Mucosa of stomach (tissue), 1 donor: ENCODE results near the gene IL18RAP.

Experiments used
- H3K27me3 ChIP-seq: one replicate; pipeline ENCODE4 v1.7.0; 2013; ENCODE audit warnings: mild to moderate bottlenecking, low read length; ENCODE audit not compliant: control insufficient read depth, insufficient read depth
- H3K36me3 ChIP-seq: one replicate; pipeline ENCODE4 v1.7.0; 2013; ENCODE audit warnings: low read length; ENCODE audit not compliant: control insufficient read depth, insufficient read depth
- H3K4me1 ChIP-seq: one replicate; pipeline ENCODE4 v1.7.0; 2013; ENCODE audit warnings: mild to moderate bottlenecking, low read length; ENCODE audit not compliant: control insufficient read depth, insufficient read depth
- H3K4me3 ChIP-seq: one replicate; pipeline ENCODE4 v1.7.0; 2013; ENCODE audit warnings: low read length
- H3K9ac ChIP-seq: one replicate; pipeline ENCODE4 v1.7.0; 2013; ENCODE audit warnings: mild to moderate bottlenecking, low read length, moderate library complexity
- H3K9me3 ChIP-seq: one replicate; pipeline ENCODE4 v1.7.0; 2013; ENCODE audit warnings: mild to moderate bottlenecking, low read length, moderate library complexity; ENCODE audit not compliant: control insufficient read depth
- donor health status: Pancreatic carcinoma.

The IL18RAP gene

GRCh38 chr2:102397209-102397608, 25.8 kb upstream of the IL18RAP start:
- Histone ChIP-seq H3K36me3 (no peaks in the 10 kb centered on the region), H3K9me3 (no peaks in the 10 kb centered on the region), H3K4me3 (no peak overlapping the region), H3K27me3 (no peaks in the 10 kb centered on the region), H3K9ac (no peak overlapping the region), H3K4me1 (peaks cover 5% of the 10 kb centered on the region)

- peaks cover 5% of the 10 kb centered on the region for H3K4me1 ChIP-seq
- no peak overlapping the region for H3K4me3 ChIP-seq
- no peaks in the 10 kb centered on the region for H3K36me3 ChIP-seq
- no peaks in the 10 kb centered on the region for H3K27me3 ChIP-seq
- no peak overlapping the region for H3K9ac ChIP-seq
- no peaks in the 10 kb centered on the region for H3K9me3 ChIP-seq
These were observed 23.3 kb upstream of the IL18RAP start for GRCh38 chr2:102399499-102400141.

GRCh38 chr2:102401456-102401855, 21.5 kb upstream of the IL18RAP start:
- Histone ChIP-seq H3K27me3 (no peaks in the 10 kb centered on the region), H3K36me3 (no peaks in the 10 kb centered on the region), H3K9ac (no peak overlapping the region), H3K4me1 (peaks cover 5% of the 10 kb centered on the region), H3K4me3 (no peak overlapping the region), H3K9me3 (no peaks in the 10 kb centered on the region)

- H3K27me3 ChIP-seq, result no peaks in the 10 kb centered on the region
- no peak overlapping the region for H3K4me3 ChIP-seq
- H3K9me3 ChIP-seq, result no peaks in the 10 kb centered on the region
- no peak overlapping the region for H3K9ac ChIP-seq
- H3K4me1 ChIP-seq, result peaks cover 5% of the 10 kb centered on the region
- H3K36me3 ChIP-seq, result no peaks in the 10 kb centered on the region
These were observed 21.1 kb upstream of the IL18RAP start for GRCh38 chr2:102401865-102402264.

- no peaks in the 10 kb centered on the region for H3K4me1 ChIP-seq
- no peak overlapping the region for H3K9ac ChIP-seq
- no peaks in the 10 kb centered on the region for H3K9me3 ChIP-seq
- H3K27me3 ChIP-seq, result no peaks in the 10 kb centered on the region
- no peaks in the 10 kb centered on the region for H3K36me3 ChIP-seq
- no peak overlapping the region for H3K4me3 ChIP-seq
These were observed 12.0 kb upstream of the IL18RAP start for GRCh38 chr2:102410952-102411351.

GRCh38 chr2:102412199-102412598, 10.8 kb upstream of the IL18RAP start:
- Histone ChIP-seq H3K4me3 (no peak overlapping the region), H3K4me1 (no peaks in the 10 kb centered on the region), H3K9ac (no peak overlapping the region), H3K36me3 (no peaks in the 10 kb centered on the region), H3K9me3 (no peaks in the 10 kb centered on the region), H3K27me3 (no peaks in the 10 kb centered on the region)

- no peaks in the 10 kb centered on the region for H3K4me1 ChIP-seq
- no peak overlapping the region for H3K9ac ChIP-seq
- no peak overlapping the region for H3K4me3 ChIP-seq
- no peaks in the 10 kb centered on the region for H3K27me3 ChIP-seq
- no peaks in the 10 kb centered on the region for H3K9me3 ChIP-seq
- H3K36me3 ChIP-seq, result no peaks in the 10 kb centered on the region
These were observed 5.0 kb upstream of the IL18RAP start for GRCh38 chr2:102417946-102418345.

GRCh38 chr2:102418421-102418961, 4.5 kb upstream of the IL18RAP start:
- no peaks in the 10 kb centered on the region for H3K36me3 ChIP-seq
- no peaks in the 10 kb centered on the region for H3K9me3 ChIP-seq
- no peak overlapping the region for H3K9ac ChIP-seq
- no peaks in the 10 kb centered on the region for H3K27me3 ChIP-seq
- H3K4me1 ChIP-seq, result no peaks in the 10 kb centered on the region
- H3K4me3 ChIP-seq, result no peak overlapping the region

GRCh38 chr2:102420290-102420689, 2.7 kb upstream of the IL18RAP start:
- H3K27me3 ChIP-seq, result no peaks in the 10 kb centered on the region
- no peaks in the 10 kb centered on the region for H3K9me3 ChIP-seq
- no peaks in the 10 kb centered on the region for H3K36me3 ChIP-seq
- no peak overlapping the region for H3K4me3 ChIP-seq
- no peak overlapping the region for H3K9ac ChIP-seq
- no peaks in the 10 kb centered on the region for H3K4me1 ChIP-seq

- Histone ChIP-seq H3K4me3 (no peak overlapping the region), H3K36me3 (no peaks in the 10 kb centered on the region), H3K9ac (no peak overlapping the region), H3K9me3 (no peaks in the 10 kb centered on the region), H3K4me1 (no peaks in the 10 kb centered on the region), H3K27me3 (no peaks in the 10 kb centered on the region)
These were observed 835 bp upstream of the IL18RAP start for GRCh38 chr2:102421890-102422759.

- H3K36me3 ChIP-seq, result no peaks in the 10 kb centered on the region
- no peak overlapping the region for H3K4me3 ChIP-seq
- H3K9ac ChIP-seq, result no peak overlapping the region
- no peaks in the 10 kb centered on the region for H3K4me1 ChIP-seq
- no peaks in the 10 kb centered on the region for H3K9me3 ChIP-seq
- no peaks in the 10 kb centered on the region for H3K27me3 ChIP-seq
These were observed 408 bp downstream of the IL18RAP start for GRCh38 chr2:102423368-102423767.

- H3K27me3 ChIP-seq, result no peaks in the 10 kb centered on the region
- H3K4me3 ChIP-seq, result no peak overlapping the region
- no peaks in the 10 kb centered on the region for H3K9me3 ChIP-seq
- no peak overlapping the region for H3K9ac ChIP-seq
- H3K36me3 ChIP-seq, result no peaks in the 10 kb centered on the region
- no peaks in the 10 kb centered on the region for H3K4me1 ChIP-seq
These were observed 1.8 kb downstream of the IL18RAP start for GRCh38 chr2:102424754-102425153.
